Activated CD4-positive, alpha-beta T cell treated with anti-CD3 and anti-CD28 coated beads, Interleukin-2, Interleukin-4, amounts not matched to agents 100 ng/mL and 50 ng/mL, durations not matched to agents 16 hours and 8 hours (primary cell): ENCODE results near the gene SART3.
"Not testable (repeated sequence)": the region's sequence is repeated elsewhere in the genome, so short reads cannot be mapped to it uniquely, and the experiment has no call there.

Source experiments
- DNase-seq: peaks from one replicate; pipeline ENCODE4 v3.0.0-alpha.2; 2020; ENCODE audit warnings: low spot score

The SART3 gene

DNA sequence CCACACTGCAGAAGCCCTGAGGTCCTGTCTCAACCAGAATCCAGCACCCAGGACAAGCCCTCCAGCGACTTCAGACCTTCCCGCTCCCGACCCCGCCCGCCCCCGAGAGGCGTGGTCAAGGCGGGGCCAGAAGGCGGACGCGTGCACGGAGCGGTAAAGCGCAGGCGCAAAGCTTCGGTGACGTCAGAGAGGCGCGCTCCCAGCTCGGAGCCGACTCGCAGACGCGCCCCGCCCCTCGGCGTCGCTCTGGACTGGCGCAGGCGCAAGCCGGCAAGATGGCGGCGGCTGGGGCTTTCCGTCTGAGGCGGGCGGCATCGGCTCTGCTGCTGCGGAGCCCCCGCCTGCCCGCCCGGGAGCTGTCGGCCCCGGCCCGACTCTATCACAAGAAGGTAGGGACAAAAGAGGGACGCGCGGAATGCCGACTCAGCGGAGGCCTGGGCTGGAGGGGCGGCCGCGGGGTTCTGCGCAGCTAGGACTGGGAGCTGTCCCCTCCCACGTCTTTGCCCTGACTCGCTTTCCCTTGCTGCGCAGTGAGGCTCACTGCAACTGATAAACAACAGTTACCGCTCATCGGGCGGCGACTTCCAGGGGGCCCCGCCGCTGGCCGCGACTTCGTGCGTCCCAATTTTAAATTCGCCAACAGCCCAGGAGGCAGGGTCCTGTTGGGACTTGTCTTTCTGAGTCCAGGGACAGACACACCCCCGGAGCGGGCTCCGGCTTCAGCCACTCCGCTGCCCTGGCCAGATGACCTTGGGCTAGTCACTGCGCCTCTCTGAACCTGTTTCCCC, 1.6 kb upstream of the SART3 start, which contains the start of gene ISCU:
Gene ISCU (plus strand): TSS at position 249 of the 788 bp plus-strand sequence. CDS start 27 bp downstream, at position 276.
- peak; percentile 99 for DNase-seq

DNA sequence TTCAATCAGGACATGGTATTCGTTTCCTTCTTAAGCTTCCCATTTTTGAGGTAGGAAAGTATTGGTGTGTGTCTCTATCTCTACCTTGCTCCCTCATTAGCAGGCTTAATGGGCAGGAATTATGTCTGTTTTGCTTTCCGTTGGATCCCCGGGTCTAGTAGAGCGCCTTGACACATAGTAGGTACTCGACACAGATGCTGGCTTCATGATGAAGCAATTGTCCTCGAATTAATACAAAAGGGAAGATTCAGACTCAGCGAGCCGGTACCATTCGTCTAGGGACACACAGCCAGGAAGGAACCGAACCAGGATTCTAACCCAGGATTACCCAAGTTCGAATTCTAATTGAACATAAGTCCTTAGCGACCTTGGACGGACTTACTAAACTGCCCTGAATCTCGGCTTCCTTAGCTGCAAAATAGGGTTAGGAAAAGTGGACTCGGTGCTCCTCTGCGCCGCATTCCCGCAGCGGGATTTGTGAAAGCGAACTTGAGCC, 927 bp upstream of the SART3 start:
- no peak for DNase-seq

DNA sequence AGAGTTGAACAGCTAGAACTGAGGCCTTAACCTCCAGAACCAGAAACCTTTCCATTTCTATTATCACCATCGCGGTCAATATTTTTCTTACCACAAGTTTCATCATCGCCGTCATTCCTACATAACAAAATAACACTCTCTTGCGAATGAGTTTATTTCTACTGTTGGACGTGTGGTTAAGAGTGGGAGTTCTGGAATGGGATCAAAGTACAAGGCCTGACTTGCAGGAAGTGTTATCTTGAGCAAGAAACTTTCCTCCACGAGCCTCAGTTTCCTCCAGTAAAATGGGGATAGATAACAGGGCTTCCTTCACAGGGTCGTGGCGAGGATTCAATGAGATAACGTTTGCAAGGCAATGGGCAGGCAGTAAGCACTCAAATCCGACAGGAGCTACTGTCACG, 652 bp downstream of the SART3 start:
- no peak for DNase-seq

DNA sequence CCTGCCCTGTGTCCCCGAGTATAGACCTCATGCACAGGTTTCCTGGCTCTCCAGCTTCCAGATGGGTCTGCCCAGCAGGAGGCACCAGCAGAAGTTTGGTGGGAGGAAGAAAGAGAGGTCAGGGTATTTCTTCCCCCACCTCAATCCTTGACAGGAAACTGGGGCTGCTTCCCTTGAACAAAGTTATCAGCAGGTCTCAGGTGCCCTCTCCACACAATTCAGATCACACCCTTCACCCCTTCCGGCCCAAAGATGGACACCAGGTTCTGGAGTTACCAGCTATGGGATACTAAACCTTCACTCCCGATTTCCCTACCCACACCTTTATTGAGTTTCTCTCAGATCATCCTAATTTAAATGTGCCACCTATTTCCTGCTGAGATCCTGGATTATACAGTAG, 1.2 kb downstream of the SART3 start:
- peak; percentile 17 for DNase-seq

DNA sequence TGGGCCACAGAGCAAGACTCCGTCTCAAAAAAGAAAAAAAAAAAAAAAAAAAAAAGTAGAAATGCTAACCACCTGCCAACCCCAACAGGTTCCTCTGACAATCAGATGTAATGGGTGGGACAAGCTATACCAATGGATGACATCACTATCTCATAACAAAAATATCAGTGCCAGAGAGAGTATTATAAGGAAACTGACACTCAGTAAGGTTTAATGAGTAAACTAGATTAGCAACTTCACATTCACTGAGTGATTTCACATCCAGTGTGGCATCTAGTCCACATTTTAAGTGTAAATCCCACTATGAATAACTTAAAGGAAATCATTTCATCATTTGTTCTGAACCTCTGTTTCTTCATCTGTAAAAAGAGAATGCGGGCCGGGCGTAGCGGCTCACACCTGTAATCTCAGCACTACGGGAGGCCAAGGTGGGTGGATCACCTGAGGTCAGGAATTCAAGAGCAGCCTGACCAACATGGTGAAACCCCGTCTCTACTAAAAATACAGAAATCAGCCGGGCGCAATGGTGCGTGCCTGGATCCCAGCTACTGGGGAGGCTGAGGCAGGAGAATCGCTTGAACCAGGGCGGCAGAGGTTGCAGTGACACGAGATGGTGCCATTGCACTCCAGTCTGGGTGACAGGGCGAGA, 1.8 kb downstream of the SART3 start:
- peak; percentile 61 for DNase-seq

DNA sequence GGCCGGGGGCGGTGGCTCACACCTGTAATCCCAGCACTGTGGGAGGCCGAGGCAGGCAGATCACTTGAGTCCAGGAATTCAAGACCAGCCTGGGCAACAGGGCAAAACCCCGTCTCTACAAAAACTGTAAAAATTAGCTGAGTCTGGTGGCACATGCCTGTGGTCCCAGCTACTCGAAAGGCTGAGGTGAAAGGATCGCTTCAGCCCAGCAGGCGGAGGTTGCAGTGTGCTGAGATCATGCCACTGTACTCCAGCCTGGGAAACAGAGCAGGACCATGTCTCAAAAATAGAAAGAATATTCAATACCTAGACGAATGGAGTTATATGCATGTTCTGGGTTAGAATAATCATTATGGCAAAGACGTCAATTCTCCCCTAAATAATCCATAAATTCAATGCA, 5.6 kb downstream of the SART3 start:
- DNase-seq = not testable (repeated sequence)

DNA sequence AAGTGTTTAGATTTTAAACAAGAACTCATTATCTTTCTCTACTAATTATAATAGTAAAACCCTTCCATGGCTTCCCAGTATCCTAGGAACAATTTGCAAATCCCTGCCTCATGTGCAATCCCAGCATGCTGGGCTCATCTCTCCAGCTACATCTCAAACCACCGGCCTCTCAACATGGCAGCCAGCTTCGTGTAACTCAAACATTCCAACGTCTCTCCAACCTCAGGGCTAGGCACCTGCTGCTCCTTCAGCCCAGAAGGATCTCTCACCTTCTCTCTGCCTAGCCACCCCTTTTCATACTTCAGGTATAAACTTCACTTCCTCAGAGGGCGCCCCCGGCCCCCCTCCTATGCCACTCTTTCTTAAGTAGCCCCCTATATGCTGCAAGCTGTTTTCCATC, 7.2 kb downstream of the SART3 start:
- DNase-seq = no peak

DNA sequence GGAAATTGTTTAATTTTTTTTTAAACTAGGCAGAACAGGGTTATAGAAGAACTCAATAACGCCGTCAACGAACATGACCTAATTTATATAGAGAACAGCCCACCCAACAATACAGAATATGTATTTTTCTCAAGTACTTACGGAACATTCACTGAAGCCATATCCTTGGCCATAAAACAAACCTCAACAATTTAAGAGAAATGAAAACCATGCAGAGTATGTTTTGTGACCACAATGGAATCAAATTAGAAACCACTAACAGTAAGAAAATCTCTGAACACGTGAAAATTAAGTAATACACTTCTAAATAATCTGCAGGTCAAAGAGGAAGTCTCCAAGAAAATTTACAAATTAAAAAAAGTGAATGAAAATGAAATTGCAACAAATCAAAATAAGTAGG, 9.4 kb downstream of the SART3 start:
- no peak for DNase-seq

DNA sequence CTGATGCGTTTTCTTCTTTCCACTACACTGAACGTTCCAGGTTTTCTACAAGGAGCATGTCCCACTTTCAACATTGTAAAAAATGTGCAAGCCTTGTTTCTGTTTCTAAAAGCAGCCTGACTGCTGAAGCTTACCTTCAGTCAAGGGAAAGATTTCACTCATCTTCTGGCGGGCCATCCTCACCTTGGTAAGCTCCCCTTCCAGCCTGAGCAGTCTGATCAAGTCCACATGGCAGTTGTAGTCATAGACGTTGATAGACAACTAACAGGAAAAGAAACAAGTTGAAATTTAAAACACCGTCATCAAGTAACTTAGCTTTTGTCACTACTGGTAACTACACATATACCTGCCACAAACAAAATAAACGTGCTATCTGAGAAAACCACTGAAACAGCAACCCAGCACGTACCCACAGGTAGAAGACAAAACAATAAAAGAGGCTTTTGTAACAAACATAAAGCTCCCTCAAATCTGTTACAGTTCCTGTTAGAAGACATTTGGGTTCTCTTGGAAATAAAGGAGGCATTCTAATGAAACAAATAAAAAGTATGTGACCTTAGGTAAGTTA, 11.9 kb downstream of the SART3 start:
- DNase-seq = no peak

DNA sequence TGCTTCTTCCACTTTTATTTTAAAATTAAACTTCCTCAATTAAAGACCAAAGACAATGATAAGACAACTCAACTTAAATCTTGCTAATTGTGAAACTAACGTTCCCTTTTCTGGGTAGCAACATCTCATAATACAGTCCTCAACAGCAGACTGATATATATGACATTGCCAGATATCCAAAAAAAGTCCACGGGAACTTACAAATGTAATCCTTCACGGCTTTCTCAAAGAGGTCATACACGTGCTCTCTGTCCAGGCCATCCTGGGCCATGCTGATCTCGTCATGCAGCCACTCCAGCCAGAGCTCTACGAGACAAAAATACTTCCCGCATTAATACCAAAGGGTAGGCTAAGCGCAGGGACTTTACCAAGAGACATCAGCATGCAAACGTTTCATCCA, 13.3 kb downstream of the SART3 start:
- DNase-seq = no peak

DNA sequence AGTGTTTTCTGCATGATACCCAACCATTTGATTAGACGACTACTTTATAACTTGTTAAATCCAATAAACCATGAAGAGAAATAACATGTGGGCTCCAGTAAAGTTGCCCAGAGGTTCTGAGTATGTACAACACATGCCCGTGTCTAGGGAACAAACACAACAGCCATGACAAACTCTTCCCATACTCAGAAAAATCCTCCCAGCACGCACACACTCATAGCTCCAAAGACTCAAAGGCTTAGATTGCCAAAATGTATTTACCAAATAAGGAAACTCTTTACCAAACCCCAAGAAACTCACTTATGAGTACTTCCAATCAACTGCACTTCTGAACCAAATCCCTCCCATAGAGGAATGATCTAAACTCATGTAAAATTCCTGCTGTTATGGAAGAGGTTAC, 17.3 kb downstream of the SART3 start:
- no peak for DNase-seq

DNA sequence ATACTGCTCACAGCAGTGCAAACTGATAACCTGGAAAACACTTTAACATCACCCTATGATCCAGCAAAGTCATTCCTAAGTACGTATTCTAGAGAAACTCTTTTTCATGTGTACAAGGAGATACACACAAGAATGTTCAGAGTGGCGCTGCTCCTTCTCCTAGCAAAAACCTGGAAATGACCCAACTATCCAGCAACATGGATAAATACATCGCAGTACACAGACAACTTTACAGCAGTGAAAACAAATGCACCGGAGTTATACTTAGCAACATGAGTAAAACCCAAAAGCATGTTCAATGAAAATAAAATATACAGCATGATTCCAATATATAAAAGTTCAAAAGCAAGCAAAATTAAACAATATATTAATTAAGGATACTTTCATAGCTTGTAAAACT, 18.7 kb downstream of the SART3 start:
- DNase-seq = no peak

DNA sequence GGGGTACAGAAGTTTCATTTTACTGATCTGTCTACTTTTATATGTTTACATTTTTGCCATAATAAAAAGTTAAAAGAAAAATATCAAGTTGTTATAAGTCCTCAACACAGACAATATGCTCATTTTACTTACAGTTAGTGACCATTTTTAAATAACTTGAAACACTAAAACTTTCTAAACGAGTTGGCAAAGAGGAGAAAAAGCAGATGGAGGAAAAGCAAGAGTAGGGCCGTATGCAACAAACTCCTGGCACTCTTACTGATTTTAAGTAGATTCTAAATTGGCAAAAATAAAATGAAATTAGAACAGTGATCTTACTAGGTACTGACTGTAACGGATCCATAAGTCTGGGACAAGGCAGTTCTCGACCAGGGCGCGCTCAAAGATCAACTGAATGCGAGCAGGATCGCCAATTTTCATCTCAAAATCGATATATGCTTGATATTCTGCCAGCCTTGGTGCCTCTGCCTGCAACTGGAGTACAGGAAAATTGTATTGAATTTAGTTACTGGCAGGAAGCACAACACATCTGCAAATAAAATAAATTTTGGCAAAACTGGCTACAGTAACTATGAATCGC, 22.3 kb downstream of the SART3 start:
- no peak for DNase-seq

DNA sequence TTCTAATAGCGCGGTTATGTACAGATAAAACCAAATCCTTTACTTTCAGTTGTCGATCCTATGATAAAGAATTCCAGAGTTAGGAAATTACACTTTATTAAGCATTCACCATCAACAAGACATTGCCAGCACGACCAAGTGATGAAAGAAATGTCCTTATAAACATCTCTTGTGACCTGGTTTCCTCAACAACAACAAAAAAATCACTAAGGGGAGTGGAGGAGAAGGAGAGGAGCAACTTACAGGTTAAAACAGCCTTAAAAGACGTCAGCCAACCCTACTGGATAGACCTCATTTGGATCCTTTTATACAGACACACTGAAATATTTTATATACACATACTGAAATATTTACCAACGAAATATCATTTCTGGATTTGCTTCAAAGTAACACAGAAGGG, 22.8 kb downstream of the SART3 start:
- no peak for DNase-seq

DNA sequence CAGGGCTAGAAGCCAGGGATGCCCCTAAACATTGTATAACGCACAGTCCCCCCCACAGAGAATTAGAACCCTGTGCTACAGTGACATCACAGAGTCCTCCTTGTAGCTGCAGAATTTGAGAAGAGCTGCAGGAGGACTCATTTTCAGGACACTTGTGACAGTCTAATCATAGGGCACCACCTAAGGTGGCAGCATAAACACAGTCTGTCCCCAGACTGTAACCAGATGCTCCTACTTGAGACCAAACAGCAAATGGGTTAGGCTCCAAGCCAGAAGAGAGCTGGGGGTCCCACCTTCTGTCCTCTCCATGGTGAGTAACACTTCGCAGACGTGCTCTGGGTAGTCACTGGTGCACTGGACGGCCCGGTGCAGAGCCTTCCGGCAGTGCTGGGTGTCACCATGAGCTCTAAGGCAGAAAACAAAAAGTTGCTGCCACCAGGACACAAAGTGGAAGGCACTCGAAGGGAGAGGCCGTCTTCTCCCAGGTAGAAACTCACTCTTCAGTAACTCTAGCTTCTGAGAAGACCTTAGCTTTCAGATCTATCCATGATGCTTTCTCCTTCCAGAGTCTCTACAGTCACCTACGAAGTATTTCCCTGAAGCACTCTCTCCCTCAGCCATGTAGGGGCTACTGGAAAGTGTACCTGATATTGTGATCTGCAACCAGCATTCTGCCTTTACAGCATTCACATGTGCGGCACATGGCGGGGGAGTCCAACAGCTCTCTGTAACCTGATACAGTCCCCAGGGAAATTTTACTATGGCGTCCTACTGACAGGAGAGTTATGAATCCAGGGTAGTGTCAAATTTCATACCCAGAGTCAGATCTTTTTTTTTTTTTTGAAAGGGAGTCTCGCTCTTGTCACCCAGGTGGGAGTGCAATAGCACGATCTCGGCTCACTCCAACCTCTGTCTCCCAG, 28.8 kb downstream of the SART3 start:
- DNase-seq = no peak

DNA sequence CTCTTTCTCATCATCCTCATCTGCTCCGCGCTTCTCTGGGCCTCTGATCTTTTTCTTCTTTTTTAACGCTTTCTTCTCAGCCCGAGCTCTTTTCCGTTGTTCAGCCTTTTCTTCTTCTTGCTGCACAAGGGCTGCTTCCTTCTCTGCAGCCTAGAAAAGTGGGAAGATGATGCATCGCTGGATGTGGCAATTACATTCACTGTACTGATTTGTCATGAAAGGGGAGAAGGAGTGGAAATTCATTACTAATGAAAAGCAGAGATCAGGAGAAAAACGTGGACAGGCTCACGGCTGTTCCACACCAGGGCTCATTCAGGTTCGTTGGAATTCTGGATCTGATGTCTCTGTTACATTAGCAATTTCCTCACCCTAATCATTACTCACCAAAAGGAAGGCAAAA, 30.8 kb downstream of the SART3 start:
- DNase-seq = no peak

DNA sequence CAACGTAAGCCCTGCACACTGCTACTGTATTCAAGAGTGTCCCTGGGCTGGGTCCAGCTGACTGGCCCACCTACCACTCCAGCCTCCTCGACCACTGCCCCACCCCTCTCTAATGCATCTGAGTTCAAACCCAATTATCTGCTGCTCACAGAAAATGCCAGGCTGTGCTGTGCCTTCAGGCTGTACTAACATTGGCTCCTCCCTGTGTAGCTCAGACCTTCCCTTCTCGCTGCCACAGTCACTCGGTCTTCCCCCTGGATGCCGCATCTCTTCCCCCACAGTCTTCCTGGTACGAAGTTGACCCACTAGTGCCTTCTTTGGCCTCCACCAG, 33.8 kb downstream of the SART3 start:
- no peak for DNase-seq

DNA sequence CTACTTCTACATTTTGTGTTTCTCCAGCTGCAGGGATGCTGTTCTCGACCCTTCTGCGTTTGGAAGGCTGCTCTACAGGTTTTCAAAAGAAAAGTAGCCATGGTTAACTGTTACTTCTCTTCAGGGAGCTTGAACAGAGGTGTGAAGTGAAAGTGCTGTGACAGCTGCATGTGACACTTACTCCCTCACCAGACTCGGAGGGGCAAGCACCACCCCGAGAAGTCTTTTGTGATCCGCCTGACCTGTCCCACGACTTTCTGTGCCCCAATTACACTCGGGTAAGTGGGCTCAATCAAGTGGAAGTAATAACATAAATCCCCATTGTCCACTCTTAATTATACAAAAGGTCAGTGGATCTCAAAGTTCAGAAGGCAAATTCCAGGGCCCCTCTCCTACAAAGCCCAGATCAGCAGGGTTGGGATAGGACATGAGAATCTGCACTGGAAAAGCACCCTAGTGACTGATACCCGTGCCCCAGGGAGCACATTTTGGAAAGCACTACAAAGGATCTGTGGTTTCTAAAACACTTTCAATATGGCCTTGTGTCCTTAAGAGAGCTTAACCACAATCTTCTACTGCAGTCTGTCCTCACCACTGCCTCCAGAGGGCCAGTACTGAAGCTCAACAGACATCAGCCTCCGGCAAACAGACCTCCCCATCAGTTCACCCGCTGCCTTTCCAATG, 34.3 kb downstream of the SART3 start:
- no peak for DNase-seq

DNA sequence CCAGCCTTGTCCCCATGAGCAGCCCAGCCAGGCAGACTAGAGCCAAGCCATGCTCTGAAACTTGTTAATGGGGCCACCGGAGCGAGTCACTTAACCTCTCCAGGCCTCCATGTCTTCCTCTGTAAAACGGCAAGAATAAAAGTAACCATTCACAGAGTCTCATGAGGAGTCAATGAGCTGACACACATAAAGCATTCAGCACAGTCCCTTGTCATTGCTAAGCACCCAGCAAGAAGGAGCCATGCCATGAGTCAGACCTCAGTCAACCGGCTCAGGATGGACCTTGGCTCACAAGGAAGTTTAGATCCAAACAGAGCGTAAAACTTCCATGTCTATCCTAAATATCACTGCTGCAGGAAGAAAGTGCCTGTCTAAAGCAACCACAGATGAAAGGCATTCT, 35.3 kb downstream of the SART3 start:
- no peak for DNase-seq

DNA sequence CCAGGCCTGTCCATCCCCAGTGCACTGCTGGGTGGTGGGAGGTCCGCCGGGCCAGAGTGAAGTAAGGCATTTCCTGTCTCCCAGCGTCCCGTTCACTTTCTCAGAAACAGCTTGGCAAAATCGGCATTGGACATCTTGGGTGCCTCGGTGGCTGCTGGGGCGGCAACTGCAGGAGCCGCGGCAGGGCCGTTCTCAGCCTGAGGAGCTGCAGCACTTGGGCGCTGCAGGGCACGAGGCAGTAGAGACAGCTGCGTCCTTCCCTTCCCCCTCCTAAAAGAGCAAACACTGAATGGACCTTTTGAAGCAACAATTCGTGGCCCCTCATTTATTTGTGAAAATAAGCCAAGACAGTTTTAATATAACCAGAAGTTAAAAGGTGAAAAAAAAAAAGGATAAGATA, 37.6 kb downstream of the SART3 start:
- DNase-seq = no peak

DNA sequence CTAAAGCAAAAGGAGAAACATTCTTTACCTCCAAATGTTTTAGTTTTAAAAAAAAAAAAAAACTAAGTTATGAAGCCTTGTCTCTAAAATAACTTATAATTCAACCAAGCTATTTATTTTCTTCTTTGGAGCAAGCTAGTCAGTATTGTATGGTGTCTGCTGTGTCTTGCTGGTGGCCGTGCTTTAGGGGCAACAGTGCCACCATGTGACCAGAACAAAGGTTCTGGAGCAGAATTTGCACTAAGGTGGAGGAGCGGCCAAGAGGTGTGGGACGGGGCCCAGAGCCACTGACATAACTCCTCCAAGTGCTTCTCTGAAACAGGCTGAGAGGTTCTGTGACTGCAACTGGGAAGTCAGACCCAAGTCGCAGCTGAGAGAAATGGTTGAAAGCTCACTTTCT, 41.4 kb downstream of the SART3 start:
- DNase-seq = no peak
